ENCODE measurements around the gene FAM184A.
A peak's percentile ranks its signal among the peaks of the same experiment; 100 is the strongest.

Gene FAM184A

DNA sequence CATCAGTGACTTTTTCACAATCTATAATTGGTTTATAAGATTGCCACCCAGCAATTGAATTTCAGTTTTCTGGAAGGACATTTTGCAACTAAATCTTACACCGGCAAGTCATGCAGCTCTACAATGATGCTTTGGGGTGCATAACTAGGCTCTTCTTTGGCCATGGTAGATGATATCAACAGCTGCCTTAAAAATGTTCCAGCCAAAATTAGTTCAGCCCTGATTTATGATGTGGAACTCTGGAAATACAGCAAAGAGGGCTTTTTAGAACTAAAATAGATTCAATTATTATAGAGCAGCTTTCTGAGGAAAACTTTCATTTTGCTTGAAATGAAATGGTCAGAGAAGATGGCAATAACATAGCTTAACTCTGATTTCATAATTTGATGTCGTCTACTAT lies 125.1 kb downstream of the FAM184A start:
- no peak for DNase-seq

DNA sequence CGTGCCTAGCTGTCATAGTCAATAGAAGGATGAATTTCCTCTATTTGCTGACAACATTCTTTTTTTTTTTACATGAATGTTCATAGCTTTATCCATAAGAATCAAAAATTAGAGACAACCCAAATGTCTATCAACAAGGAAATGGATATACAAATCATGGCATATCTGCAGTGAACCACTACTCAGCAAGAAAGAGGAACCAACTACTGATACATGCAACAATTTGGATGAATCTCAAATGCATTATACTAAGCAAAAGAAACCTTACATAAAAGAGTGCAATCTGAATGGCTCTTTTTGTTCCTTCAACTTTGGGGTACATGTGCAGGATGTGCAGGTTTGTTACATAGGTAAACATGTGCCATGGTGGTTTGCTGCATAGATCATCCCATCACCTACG lies 125.8 kb downstream of the FAM184A start:
- DNase-seq = no peak

DNA sequence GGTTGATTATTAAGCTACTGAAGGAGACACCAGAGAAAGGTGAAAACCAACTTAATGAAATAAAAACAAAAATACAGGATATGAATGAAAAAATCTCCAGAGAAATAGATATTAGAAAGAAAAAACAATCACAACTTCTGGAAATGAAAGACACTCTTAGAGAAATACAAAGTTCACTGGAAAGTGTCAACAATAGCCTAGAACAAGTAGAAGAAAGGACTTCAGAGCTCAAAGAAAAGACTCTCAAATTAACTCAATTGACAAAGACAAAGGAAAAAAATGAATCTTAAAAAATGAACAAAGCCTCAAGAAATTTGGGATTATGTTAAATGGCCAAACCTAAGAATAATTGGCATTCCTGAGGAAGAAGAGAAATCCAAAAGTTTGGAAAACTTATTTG lies 133.2 kb downstream of the FAM184A start:
- no peak for DNase-seq

DNA sequence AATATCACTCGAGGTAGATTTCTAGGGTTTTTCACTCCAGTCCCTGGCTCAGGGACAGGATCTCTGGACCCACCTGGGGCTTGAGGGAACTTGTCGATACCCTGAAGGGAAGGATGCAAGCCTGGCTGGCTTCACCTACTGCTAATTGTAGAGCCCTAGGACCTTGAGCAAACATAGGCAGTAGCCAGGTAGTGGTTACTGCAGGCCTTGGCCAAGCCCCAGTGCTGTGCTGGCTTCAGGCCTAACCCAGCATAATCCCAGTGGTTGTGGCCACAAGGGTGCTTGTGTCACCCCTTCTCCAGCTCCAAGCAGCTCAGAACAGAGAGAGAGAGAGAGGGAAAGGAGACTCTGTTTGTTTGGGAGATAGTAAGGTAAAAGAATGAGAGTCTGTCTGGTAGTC lies 137.7 kb downstream of the FAM184A start:
- DNase-seq = no peak

DNA sequence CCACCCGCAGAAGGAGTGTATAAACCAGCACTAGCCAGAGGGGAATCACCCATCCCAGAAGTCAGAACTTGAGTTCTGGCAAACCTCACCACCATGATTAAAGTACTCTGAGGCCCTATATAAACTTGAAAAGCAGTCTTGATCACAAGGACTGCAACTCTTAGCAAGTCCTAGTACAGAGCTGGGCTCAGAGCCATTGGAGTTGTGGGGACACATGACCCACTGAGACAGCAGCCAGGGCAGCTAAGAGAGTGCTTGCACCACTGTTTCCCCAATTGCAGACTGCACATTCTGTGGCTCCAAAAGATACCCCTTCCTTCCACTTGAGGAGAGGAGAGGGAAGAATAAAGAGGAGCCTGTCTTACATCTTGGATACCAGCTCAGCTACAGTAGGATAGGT lies 138.8 kb downstream of the FAM184A start:
- DNase-seq = no peak

DNA sequence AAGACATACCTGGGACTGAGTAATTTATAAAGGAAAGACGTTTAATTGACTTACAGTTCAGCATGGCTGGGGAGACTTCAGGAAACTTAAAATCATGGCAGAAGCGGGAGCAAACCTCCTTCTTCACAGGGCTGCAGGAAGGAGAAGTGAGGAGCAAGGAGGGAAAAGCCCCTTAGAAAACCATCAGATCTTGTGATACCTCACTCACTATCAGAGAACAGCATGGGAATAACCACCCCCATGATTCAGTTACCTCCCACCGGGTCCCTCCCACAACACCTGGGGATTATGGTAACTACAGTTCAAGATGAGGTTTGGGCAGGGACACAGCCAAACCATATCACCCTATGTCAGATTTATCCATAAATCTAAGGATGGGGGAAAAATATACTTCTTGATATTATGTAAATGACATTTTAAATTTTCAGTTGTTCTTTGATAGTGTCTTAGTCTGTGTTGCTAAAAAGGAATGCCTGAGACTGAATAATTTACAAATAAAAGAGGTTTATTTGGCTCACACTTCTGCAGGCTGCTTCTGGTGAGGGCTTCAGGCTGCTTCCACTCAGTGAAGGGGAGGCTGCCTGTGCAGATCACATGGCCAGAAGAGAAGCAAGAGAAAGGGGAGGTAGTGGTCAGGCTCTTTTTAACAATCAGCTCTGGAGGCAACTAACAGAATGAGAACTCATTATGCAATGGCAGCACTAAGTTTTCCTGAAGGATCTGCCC lies 142.3 kb downstream of the FAM184A start:
- DNase-seq = no peak

DNA sequence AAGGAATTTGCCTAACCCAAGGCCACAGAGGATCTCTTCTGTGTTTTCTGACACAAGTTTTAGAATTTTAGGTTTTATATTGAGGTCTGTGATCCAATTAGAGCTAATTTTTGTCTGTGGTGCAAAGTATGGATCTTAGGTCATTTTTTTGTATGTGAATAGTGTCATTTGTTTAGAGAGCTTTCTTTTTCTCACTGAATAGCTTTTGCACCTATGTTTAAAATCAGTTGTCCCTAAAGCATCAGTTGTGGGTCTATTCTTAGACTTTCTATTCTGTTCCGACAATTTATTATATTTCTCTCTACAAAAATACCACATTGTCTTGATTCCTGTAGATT lies 143.2 kb downstream of the FAM184A start:
- peak in 1 of 2 experiments; percentile 40 for DNase-seq

DNA sequence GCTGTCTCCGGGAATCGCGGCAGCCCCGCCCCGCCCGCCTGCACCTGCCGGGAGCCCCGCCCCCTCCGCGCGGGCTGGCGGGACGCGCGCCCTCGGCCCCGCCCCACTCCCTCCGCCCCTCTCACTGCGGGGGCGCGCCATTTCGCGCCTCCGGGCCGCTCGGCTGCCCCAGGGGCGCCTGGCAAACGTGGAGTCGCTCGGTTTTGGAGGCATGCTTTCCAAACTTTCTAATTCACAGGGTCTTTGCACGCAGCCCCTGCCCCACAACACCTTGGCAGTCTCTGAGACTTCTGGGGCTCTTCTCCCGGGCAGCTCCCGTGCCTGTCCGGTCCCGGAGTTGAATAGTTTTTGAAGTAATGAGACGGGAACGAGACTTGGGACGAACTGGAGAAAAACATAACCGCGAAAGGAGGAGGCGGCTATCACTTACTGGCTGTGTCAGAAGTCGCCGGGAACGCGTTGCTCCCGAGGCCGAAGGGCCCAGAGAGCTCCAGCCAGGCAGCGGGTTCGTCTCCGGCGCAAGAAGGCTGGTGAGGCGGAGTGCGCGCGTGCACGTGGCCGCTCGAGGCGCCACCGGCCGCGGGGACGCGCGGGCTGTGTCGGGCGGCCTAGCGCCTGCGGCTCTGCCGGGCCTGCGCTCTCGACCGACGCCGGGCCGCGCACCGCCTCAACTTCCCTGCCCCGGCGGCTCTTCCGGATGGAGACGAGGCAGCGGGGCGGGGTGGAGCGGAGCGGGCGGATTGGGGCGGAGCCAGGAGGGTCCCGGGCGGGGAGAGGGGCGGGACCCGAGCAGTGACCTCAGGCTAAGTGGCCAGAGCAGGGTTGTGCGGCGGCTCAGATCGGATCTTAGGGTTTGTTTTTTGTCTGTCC lies 143.8 kb downstream of the FAM184A start, which contains the start of gene MCM9:
Gene MCM9, minus strand, starts transcription at position 699 of the 870 bp plus-strand sequence. CDS start 3,436 bp downstream, outside the sequence.
- peak; percentile 77 to 88 for DNase-seq

DNA sequence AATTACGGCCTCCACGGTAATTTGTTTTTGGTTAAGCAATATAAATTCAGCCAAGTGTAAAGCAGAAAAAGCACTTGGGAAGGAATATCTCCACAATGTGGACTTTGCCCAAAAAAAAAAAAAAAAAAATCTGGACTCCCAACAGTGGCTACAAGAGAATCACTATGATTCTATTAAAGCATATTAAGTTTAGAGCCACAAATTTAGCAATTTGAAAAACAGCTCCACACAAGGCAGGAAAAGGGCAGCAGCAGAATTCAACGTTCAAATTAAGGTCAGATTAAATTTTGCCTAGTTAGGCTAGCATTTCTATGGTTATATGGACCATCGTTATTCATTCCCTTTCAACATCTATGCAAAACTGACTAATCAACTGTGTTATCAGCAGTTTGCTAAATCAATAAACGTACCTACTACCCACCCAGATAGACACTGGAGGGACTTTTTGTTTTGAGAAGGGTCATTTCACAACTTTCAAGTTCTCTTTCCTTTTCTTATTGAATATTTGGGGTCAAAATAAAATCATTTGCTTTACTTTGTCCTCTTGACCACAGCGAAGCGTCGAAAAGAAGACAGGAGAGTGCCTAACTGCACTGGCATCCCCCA lies 144.5 kb downstream of the FAM184A start:
- no peak for DNase-seq

DNA sequence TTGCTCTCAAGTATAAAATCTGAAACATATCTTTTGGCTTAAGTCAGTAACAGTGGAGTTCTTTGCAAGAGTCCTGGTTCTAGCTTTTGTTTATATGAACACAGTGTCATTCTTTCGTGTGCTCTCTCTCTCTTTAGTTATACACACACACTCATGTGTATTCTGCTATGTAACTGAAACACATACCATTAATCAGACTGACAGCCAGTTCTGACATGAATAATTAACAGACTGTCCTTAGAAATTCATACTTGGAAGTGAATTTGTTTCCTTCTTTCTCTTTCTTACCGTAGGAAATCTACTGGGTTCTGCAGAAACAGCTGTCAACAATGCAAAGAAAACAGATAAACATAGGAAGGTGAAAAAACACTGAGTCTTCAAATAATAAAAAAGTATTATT lies 146.0 kb downstream of the FAM184A start:
- DNase-seq = no peak

DNA sequence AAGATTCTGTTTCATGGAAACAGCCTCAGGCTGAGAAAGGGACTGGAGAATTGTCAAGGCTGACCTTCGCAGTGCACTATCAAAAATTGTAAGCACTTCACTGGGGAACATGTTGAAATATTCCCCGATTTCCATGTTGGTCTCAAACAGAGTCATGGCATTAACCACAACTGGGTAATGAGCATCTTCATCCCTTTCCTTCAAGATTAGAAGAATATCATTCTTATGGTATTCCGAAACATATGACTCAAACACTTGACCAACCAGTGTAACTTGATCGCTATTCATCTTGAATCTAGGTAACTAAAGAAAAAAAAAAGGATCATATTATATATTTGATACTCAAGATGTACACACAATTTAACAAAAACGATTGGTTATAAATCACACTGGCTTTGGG lies 147.0 kb downstream of the FAM184A start:
- DNase-seq = no peak

DNA sequence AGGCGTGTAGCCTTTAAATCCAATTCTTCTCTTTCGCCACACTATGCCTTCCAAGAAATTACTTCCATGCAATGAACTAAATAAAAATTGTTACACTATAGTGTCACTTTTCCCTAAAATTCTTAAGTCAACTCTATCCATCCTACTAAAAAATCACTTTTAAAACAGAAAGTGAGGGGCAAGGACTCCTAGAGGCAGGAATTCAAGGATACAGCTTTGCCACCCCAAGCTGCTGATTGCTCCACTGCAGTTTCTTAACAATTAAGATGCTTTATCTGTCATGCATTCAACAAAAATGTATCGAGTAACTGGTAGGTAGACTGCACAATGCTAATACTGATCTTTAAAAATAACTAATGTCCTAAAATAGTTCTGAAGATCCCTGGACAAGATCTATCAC lies 147.8 kb downstream of the FAM184A start:
- DNase-seq = no peak

DNA sequence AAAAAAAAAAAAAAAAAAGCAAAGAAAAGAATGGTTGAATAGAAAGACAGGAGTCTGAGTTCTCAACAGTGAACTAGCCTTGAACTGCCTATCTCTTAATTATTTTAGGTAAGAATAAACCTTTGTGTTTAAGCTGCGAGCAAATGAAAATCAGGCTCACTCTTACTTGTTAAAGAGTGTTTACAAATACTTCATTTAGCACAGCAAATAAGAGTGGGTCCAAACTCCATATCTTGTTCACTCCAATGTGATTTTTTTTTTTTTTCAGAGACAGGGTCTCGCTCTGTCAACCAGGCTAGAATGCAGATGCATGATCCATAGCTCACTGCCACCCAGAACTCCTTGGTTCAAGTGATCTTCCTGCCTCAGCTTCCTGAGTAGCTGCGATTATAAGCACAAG lies 155.4 kb downstream of the FAM184A start:
- DNase-seq = no peak

DNA sequence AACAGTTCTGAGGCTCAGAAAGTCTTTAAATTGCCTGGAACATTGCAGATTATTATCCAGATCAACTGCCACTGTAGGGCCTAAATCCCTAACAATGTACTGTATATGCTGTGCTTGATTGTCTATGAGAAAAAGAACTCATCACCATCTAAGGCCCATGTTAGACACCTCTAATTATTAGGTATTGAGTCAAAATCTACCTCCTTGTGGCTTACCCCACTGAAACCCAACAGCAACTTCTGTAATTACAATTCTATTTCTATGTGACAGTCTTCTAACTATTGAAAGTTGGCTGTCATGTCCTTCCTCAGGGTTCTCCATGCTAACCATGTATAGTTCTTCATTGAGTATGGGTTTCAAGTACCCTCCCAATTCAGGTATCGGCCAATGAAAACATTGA lies 157.4 kb downstream of the FAM184A start:
- DNase-seq = no peak

DNA sequence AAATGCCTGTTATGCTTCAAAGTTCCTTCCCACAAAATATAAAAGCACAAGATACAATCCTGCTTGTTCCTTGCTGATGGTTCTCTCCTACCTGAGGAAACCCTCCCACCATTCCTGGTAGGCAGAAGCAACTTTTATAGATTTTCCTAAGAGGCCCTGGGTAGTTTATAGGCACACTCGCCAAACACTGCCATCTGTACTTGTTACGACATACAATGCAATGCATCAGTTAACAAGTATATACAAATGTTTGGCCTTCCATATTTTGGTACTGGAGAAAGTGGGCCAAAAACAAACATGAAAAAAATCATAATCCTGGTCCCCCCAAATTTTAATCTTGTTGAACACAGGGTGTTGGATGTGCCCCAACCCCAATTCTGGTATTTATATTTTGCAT lies 160.1 kb downstream of the FAM184A start:
- no peak for DNase-seq

DNA sequence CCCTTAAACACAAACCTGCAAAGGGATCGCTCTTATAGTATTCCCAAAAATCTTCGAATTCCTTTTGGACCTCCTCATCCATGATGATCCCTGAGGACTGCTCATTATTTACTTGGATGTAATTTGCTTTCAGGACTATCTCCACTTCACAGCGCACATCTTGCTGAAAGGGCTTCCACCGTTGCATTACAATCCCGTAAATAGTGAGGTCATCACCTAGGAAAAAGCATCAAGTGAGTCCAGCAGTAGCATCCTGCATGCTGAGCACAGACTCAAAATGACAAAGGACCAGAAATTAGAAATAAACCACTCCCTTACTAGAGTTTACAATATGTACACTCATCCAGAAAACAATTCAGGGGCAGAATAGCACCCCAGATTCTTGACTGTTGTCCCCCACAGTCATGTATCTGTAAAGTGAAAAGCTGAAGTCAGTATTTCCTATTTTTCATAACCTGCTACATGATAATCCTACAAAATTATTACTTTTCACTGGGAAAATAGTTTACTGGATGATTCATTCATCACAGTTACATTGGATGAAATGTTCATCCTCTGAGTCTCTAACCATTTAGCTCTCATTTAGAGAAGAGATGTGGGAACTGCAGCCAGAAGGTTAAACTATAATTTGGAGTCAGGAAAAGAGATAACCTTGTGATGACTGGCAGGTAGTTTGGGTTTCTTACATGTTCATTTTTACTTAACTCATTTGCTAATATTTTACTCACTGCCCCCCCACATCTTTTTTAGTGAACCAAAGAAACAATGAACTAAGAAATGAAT lies 160.7 kb downstream of the FAM184A start:
- no peak for DNase-seq

DNA sequence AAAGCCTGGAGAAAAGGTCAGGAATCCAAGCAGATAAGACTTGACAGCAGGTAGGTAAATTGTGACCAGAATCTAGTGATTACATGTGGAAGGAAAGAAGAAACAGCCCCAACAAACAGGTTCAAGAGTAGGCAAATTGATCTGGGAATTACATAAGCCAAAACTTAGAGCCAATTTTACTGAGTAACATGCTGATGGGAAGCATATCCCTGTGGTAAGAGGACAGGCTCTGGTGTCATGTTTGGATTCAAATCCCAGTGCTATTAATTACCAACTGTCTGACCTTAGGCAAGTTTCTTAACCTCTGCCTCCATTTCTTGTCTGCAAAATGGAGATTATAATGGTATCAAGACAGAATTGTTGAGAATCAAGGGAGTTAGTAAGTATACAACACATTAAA lies 163.9 kb downstream of the FAM184A start:
- no peak for DNase-seq

DNA sequence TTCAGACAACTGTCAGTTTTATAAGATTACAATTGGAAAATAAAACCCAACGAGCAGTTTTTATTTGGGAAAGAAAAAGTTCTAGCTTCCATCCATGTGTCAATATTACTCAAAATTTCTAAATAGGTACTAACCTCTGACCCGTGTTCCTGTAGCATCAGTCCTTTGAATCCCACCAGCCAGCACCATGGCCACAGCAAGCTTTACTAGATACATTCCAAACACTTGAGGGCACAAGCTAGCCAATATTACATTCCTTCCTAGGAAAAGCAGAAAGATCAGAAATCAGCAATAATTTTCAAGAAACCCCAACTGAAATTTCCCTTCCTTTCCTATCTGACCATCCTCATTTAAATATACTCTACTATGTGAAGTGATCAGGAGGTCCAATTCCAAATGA lies 165.3 kb downstream of the FAM184A start:
- peak in 1 of 2 experiments; percentile 40 for DNase-seq

DNA sequence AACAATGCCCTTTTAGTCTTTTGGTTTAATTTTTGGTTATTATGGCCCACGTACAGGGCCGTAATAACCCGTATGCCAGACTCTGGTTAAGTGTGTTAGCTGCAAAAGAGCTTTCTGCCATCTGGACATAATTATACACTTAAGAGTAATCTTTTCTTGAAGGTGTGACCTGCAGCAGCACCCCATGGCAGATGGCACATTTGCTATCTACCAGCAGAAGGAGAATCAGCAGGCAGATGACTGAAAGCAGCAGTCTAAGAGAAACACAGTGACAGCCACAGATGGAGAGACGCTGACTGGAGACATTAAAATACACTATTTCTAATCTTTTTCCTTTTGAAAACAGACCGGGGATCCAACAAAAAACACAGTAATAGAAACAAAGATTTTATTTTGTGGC lies 165.8 kb downstream of the FAM184A start:
- DNase-seq = peak; percentile 91 to 98

All from NCI-H524 (cell line).